Dermis microvascular lymphatic vessel endothelial cell (primary cell): ENCODE data around the gene SNX21. TPM values are rescaled to one million over a fixed set of nuclear protein-coding genes. Genes with fewer than 3 reads are reported as not detected.
"Not testable (repeated sequence)": the region's sequence is repeated elsewhere in the genome, so short reads cannot be mapped to it uniquely, and the experiment has no call there.

Experiments
- DNase-seq, 2 donors: peaks; one replicate each; pipeline versions ENCODE4 v3.0.0 to v3.0.0-alpha.2; 2010; ENCODE audit warnings: low read depth in 2 of 2
- total RNA-seq: library from RNA; depleted of rRNA; stranded (reverse); fragments of >200 nt; gene quantifications from 2 replicates; pipeline ENCODE4 v1.2.1, GENCODE V29; 2014

Gene SNX21
- total RNA-seq, 1 donor from 2014 or later, result 11.7 TPM

- no peak for DNase-seq
Measured at GRCh38 chr20:45848969-45849582, 15.5 kb downstream of the SNX21 start.

- no peak for DNase-seq
Measured at GRCh38 chr20:45850238-45850637, 16.6 kb downstream of the SNX21 start.

DNA sequence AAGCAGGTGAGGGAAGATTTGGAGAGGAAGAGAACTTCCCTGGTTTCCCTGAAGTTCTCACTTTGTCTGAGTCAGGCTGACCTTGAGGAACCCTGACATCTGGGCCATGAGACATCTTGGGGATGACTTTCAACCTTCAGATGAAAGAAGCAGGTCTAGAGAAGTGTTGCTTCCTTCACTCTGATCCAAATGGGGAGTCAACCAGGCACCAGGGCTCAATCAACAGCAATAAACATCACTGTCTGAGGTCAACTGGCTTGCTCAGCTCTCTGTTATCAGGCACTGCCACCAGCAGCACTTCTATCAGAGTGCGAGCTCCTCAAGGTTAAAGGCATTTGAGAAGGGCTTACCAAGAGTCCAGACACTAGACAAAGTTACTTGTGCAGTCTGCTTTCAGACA is 17.3 kb downstream of the SNX21 start:
- no peak for DNase-seq

DNA sequence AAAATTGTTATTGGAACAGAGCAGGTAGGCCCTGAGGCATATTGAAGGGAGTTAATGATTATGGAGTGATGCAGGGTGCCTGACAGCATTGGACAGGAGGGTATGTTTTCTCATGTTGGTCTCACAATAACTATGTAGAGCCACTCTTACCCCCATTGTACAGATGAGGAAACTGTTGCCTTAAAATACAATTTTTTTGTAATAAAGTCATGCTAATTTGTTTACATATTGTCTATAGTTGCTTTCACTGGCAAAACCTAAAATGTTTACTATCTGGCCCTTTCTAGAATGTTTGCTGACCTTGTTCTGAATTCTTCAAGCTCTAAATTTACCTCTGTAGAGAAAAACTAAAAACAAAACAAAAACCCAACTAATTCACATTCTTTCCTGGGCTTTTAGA is 17.9 kb downstream of the SNX21 start:
- no peak for DNase-seq

GRCh38 chr20:45852326-45852725 is 18.7 kb downstream of the SNX21 start:
- no peak for DNase-seq

DNA sequence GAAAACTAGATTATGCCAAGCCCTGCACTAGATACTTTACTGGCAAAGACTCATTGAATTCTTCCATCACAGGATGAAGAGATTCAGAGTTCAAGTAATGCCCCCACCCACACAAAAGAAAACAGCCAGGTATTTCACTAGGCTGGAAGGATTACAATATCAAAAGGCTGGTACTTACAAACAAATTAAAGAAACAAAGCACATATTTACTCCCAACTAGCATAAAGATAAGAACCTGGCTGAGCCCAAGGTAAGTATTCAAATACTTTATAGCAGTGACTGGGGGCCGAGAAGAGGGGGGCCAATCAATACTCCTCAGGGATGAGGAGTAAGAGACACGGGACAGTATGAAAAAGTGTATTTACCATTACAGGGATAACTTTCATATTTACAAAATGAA is 19.9 kb downstream of the SNX21 start:
- no peak for DNase-seq

- DNase-seq, result peak; percentile 100
Measured at GRCh38 chr20:45857114-45857881, 23.7 kb downstream of the SNX21 start, which contains the start of the genes ACOT8 and ZSWIM3. Gene ACOT8, minus strand, starts transcription at chr20:45857392. Its CDS starts 77 bp downstream, at chr20:45857315. Gene ZSWIM3, plus strand, starts transcription at chr20:45857614. Its CDS starts 212 bp downstream, at chr20:45857826.

- peak in 1 of 2 donors; percentile 15 for DNase-seq
Measured at GRCh38 chr20:45857882-45858216, 24.2 kb downstream of the SNX21 start.

DNA sequence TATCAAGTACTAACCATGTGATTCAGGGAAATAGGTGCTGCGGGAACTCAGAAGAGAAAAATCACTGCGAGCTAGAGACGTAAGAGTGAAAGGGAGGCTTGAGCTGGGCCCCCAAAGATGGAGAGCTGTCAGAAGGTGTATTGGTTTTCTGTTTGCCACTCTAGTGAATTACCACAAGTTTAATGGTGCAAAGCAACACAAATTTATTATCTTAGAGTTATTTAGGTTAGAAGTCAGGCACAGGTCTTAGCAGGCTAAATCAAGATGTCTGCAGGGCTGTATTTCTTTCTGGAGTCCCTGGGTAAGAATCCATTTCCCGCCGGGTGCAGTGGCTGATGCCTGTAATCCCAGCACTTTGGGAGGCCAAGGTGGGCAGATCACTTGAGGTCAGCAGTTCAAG is 26.3 kb downstream of the SNX21 start:
- no peak for DNase-seq

- no peak for DNase-seq
Measured at GRCh38 chr20:45860560-45861220, 27.1 kb downstream of the SNX21 start.

DNA sequence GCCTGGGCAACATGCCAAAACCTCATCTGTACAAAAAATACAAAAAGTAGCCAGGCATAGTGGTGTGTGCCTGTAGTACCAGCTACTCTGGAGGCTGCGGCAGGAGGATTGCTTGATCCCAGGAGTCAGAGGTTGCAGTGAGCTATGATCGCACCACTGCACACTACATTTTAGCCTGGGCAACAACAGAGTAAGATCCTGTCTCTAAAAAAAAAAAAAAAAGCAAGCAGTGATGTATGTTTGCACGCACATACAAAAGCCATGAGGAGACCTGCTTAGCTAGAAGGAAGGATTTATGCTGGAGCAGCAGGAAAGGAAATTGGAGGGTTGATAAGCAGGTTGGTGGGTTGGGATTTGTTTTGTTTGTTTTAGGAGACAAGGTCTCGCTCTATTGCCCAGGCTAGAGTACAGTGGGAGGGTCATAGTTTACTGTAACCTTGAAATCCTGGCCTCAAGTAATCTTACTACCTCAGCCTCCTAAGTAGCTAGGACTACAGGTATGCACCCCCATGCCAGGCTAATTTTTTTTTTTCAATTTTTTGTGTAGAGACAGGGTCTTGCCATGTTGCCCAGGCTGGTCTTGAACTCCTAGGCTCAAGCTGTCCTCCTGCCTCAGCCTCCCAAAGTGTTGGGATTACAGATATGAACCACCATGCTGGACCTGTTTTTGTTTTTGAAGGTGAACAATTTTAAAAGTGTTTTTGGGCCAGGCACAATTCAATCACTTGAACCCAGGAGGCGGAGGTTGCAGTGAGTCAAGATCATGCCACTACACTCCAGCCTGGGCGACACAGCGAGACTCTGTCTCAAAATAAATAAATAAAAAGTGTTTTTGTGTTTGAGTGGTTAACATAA is 27.8 kb downstream of the SNX21 start:
- peak; percentile 23 to 63 for DNase-seq

- DNase-seq, result no peak
Measured at GRCh38 chr20:45863543-45864470, 30.2 kb downstream of the SNX21 start.

GRCh38 chr20:45866454-45866853 is 32.9 kb downstream of the SNX21 start:
- no peak for DNase-seq

DNA sequence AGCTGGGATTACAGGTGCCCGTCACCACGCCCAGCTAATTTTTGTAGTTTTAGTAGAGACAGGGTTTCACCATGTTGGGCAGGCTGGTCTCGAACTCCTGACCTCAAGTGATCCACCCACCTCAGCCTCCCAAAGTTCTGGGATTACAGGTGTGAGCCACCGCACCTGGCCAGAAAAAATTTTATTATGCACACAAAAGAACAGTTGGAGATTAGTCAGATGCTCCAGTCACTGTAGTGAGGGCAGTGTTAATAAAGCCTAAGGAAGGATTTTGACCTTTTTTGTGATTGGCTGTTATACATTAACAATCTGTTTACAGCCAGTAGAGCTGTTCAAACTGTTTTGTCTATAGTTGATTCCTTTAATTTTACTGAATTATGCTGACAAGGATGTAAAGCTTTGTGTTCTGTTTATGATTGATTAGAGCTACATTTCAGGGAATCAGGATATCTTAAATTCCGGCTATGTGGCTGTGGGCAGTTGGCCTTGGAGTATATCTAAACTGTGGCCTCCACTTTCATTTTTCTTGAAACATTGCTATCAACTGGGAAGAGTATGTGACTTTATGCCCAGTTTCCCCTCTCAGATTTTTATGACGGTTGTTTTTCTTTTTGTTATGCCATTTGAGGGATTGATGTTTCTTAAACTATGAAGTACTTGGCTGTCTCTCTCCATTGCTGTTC is 33.7 kb downstream of the SNX21 start:
- no peak for DNase-seq

GRCh38 chr20:45867819-45868176 is 34.2 kb downstream of the SNX21 start:
- no peak for DNase-seq

GRCh38 chr20:45872626-45873025 is 39.0 kb downstream of the SNX21 start:
- DNase-seq, result peak in 1 of 2 donors; percentile 33

DNA sequence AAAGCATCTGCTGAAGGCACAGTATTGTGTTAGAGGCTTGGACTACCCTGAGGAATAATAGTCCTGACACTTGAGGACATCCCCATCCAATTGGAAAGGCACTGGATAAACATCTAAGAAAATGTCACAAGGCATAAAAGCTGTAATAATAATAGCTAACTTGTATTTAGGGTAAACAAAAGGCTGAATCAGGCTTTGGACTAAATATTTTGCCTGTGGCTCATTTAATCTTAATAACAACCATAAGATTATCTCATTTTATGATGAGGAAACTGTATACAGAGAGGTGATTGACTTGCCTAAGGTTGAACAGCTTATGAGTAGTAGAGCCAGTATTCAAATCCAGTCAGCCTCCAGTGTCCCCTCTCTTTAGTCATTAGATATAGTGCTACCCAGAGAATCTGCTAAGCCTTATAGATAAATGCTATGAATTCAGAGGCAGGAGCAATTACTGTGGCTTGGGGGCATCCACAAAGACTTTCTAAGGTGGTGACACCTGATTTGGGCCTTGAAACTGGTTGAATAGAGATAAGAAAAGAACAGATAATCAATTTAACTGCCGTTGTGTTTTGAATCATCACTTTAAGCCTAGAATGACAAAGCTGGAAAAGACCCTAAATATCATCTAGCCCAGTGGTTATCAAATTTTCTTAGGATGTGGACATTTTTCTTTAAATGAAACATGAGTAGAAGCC is 40.0 kb downstream of the SNX21 start:
- no peak for DNase-seq

GRCh38 chr20:45874104-45874481 is 40.5 kb downstream of the SNX21 start:
- DNase-seq, result not testable (repeated sequence)

GRCh38 chr20:45874576-45874975 is 41.0 kb downstream of the SNX21 start:
- no peak for DNase-seq
